ENCODE data around the gene ZFHX3. TPM values are rescaled to one million over a fixed set of nuclear protein-coding genes. Genes with fewer than 3 reads are reported as not detected.

Gene ZFHX3
- total and polyA plus RNA-seq, 4 donors, result 1.5 to 5.9 (median 3.0) TPM

GRCh38 chr16:73019457-73020362 is 28.2 kb downstream of the ZFHX3 start:
- H3K9ac ChIP-seq (ENCODE audit: low read depth in 1 of 2, low read length in 2 of 2), result peak overlapping the region in 1 of 2 donors; percentile 21
- no peak overlapping the region for H3K4me3 ChIP-seq (ENCODE audit: low read depth in 1 of 3, low read length in 3 of 3)
- H3K4me1 ChIP-seq (ENCODE audit: control insufficient read depth in 4 of 4, insufficient read depth in 4 of 4, low read length in 3 of 4), result peaks cover 11 to 38% (median 22%) of the 10 kb centered on the region in 4 donors
- WGBS, result 78% methylated on average over 19 of the region's 19 CpGs
- H3K36me3 ChIP-seq (ENCODE audit: control insufficient read depth in 4 of 4, insufficient read depth in 3 of 4, low read depth in 1 of 4, low read length in 3 of 4), result no peaks in the 10 kb centered on the region
- H3K27me3 ChIP-seq (ENCODE audit: control insufficient read depth in 4 of 4, insufficient read depth in 4 of 4, low read length in 3 of 4), result no peaks in the 10 kb centered on the region
- H3K9me3 ChIP-seq (ENCODE audit: control insufficient read depth in 4 of 4, low read length in 3 of 4), result no peaks in the 10 kb centered on the region
- DNase-seq (ENCODE audit: low spot score), result no peak
- peak; percentile 63 for TF ChIP-seq NR2F2 (IDR thresholded peaks at IDR 0.05)
- no peak for TF ChIP-seq YY1 (IDR thresholded peaks at IDR 0.05)
- TF ChIP-seq JUND (IDR thresholded peaks at IDR 0.05), result peak in 1 of 2 donors; percentile 30
- TF ChIP-seq RXRA (IDR thresholded peaks at IDR 0.05), result peak in 1 of 2 donors; percentile 60
- peak overlapping the region; percentile 57 to 61 for H3K27ac ChIP-seq (ENCODE audit: low read depth in 1 of 2, low read length in 2 of 2)

GRCh38 chr16:73018821-73019456 is 29.0 kb downstream of the ZFHX3 start:
- H3K4me3 ChIP-seq (ENCODE audit: low read depth in 1 of 3, low read length in 3 of 3), result no peak overlapping the region
- H3K9ac ChIP-seq (ENCODE audit: low read depth in 1 of 2, low read length in 2 of 2), result no peak overlapping the region
- peaks cover 11 to 38% (median 22%) of the 10 kb centered on the region in 4 donors for H3K4me1 ChIP-seq (ENCODE audit: control insufficient read depth in 4 of 4, insufficient read depth in 4 of 4, low read length in 3 of 4)
- H3K9me3 ChIP-seq (ENCODE audit: control insufficient read depth in 4 of 4, low read length in 3 of 4), result no peaks in the 10 kb centered on the region
- no peaks in the 10 kb centered on the region for H3K27me3 ChIP-seq (ENCODE audit: control insufficient read depth in 4 of 4, insufficient read depth in 4 of 4, low read length in 3 of 4)
- H3K27ac ChIP-seq (ENCODE audit: low read depth in 1 of 2, low read length in 2 of 2), result no peak overlapping the region
- no peak for TF ChIP-seq GABPA (IDR thresholded peaks at IDR 0.05 in 1 of 2, conservative IDR thresholded peaks at IDR 0.05 in 1 of 2)
- no peak for TF ChIP-seq REST (IDR thresholded peaks at IDR 0.05)
- no peak for TF ChIP-seq TAF1 (conservative IDR thresholded peaks at IDR 0.05)
- no peak for TF ChIP-seq HNF4G (IDR thresholded peaks at IDR 0.05)
- no peak for TF ChIP-seq ATF3 (IDR thresholded peaks at IDR 0.05)
- TF ChIP-seq EGR1 (IDR thresholded peaks at IDR 0.05; ENCODE audit: low read depth in 2 of 2), result no peak
- no peak for TF ChIP-seq FOXA2 (IDR thresholded peaks at IDR 0.05)
- no peak for TF ChIP-seq RAD21 (IDR thresholded peaks at IDR 0.05)
- TF ChIP-seq JUND (IDR thresholded peaks at IDR 0.05), result no peak
- TF ChIP-seq MAX (IDR thresholded peaks at IDR 0.05), result no peak
- TF ChIP-seq FOXA1 (IDR thresholded peaks at IDR 0.05), result no peak
- TF ChIP-seq HNF4A (conservative IDR thresholded peaks at IDR 0.05), result no peak
- no peak for TF ChIP-seq SP1 (IDR thresholded peaks at IDR 0.05)
- TF ChIP-seq NR2F2 (IDR thresholded peaks at IDR 0.05), result no peak
- no peak for TF ChIP-seq CTCF (IDR thresholded peaks at IDR 0.05; ENCODE audit: low read depth, low read length, missing input control)
- no peak for TF ChIP-seq YY1 (IDR thresholded peaks at IDR 0.05)
- TF ChIP-seq ZBTB33 (IDR thresholded peaks at IDR 0.05), result no peak
- no peak for TF ChIP-seq RXRA (IDR thresholded peaks at IDR 0.05)
- 83% methylated on average over 19 of the region's 19 CpGs for WGBS
- H3K36me3 ChIP-seq (ENCODE audit: control insufficient read depth in 4 of 4, insufficient read depth in 3 of 4, low read depth in 1 of 4, low read length in 3 of 4), result no peaks in the 10 kb centered on the region
- DNase-seq (ENCODE audit: low spot score), result no peak

Data from liver (tissue), 9 donors.